ENCODE results near the gene PCF11.

Gene PCF11

DNA sequence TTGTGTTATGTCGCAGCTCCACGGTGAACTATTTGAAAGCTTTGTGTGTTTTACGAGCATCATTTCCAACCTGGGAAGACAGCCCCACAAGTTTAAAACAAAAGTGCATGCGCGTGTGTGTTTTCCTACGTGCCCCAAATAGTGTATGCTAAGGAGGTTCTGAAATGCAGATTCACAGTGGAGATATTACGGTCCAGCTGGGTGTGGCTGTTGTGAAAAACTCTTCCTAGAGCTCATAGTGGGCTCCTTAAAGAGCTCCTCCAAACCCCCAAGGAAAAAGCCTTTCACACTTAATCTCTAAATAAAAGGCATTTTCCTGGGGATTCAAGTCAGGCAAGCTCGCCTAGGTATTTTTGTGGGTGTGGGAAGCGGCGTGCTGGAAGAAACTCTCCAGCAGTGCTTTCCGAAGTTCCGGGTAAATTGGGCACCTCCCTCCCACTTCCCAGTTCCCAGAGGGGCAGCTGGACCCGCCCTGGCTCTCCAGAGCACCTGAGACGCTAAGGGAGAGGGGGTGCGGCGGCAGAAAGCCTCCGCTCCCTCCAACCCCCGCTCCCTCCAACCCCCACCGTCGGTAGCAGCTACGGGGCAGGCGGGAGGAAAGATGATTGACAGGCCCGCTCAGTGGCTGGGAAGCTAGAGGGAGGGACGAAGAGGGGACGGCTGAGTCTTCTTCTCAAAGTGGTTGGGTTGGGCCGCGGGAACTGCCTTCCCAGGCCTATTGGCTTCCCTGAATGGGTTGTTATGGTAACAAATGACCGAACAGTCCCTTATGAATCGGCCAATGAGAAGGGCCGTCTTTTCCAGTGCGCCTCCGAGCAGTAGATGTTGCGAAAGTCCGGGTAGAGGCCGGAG is 561 bp upstream of the PCF11 start:
- H3K27me3 ChIP-seq (ENCODE audit: insufficient read depth, low read depth, severe bottlenecking) = no peaks in the 10 kb centered on the region
- H3K27ac ChIP-seq = peak overlapping the region; percentile 70
- peak overlapping the region; percentile 100 for H3K4me3 ChIP-seq (ENCODE audit: low read depth, low read length)
- no peak for TF ChIP-seq CTCF (IDR thresholded peaks at IDR 0.05; ENCODE audit: low read depth, low read length)
- peaks cover 39% of the 10 kb centered on the region for H3K36me3 ChIP-seq
- H3K9me3 ChIP-seq (ENCODE audit: severe bottlenecking) = no peaks in the 10 kb centered on the region
- DNase-seq = peak; percentile 99

DNA sequence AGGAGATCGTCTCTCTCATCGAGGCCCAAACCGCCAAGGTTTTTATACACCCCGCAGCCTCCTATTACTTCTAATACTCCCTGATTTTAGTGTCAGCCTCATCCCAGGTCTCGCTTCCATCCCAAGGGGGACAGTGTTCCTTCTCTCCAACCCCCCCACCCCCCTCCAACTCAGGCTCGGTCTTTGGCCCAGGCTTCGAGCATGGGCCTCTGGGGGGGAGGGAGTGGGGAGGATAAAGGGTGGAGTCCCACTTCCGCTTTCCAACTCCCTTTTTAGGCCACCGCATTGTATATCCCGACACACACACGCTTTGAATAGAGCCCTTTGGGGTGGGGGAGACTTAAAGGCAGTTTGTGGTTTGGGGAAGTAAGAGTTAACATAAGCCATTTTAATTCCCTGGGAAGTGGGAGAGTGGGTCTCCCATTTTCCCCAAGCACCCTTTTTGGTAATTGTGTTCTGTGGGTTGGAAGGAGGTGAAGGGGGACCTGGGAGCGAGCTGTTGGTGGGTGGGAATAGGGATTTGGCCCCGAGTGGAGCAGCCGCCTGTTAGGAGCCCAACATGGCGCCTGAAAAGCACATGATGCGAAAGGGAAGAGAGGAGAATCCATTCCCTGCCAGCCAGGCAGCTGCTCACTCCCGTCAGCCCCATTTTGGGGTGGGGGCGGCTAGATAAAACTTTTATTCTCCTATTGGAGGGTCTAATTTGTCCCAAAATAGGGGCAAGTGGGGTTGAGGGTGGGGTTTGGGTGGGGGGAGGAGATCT is 844 bp downstream of the PCF11 start:
- peak; percentile 46 for DNase-seq
- Histone ChIP-seq H3K27ac (peak overlapping the region; percentile 96), H3K9me3 (ENCODE audit: severe bottlenecking) (no peaks in the 10 kb centered on the region), H3K4me3 (ENCODE audit: low read depth, low read length) (peak overlapping the region; percentile 100), H3K36me3 (peaks cover 49% of the 10 kb centered on the region), H3K27me3 (ENCODE audit: insufficient read depth, low read depth, severe bottlenecking) (no peaks in the 10 kb centered on the region)
- TF ChIP-seq CTCF (IDR thresholded peaks at IDR 0.05; ENCODE audit: low read depth, low read length) = no peak

DNA sequence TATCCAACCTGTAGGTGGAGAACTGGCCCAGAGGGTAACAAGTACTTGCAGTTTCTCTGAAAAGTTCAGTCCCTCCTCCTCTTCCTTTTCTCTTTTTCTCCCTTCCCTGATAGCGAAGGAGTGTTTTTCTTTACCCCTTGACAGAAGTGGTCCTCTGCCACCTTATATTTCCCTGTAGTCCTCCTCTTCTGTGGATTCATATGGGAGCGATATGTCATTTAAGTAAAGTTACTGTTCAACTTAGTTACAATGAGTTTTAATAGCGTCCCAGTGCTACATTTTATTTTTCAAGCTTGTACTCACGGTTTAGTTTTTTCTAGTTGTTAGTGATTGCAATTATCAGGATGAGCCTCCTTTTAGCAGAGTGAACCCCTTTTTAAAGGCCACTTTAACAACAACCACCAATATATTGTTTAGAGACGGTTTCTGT is 1.4 kb downstream of the PCF11 start:
- no peak for DNase-seq
- H3K27me3 ChIP-seq (ENCODE audit: insufficient read depth, low read depth, severe bottlenecking) = no peaks in the 10 kb centered on the region
- H3K9me3 ChIP-seq (ENCODE audit: severe bottlenecking) = no peaks in the 10 kb centered on the region
- H3K27ac ChIP-seq = peak overlapping the region; percentile 96
- H3K36me3 ChIP-seq = peaks cover 52% of the 10 kb centered on the region
- peak overlapping the region; percentile 100 for H3K4me3 ChIP-seq (ENCODE audit: low read depth, low read length)
- TF ChIP-seq CTCF (IDR thresholded peaks at IDR 0.05; ENCODE audit: low read depth, low read length) = no peak

- H3K4me3 ChIP-seq (ENCODE audit: low read depth, low read length) = peak overlapping the region; percentile 100
- no peaks in the 10 kb centered on the region for H3K27me3 ChIP-seq (ENCODE audit: insufficient read depth, low read depth, severe bottlenecking)
- H3K27ac ChIP-seq = no peak overlapping the region
- TF ChIP-seq CTCF (IDR thresholded peaks at IDR 0.05; ENCODE audit: low read depth, low read length) = no peak
- no peaks in the 10 kb centered on the region for H3K9me3 ChIP-seq (ENCODE audit: severe bottlenecking)
- DNase-seq = no peak
- H3K36me3 ChIP-seq = peaks cover 56% of the 10 kb centered on the region
Measured at GRCh38 chr11:83158965-83159901, 2.3 kb downstream of the PCF11 start.

All from WERI-Rb-1 (cell line).